HG02938 (cell line): ENCODE results near the gene PHF11.
"Not testable (repeated sequence)": the region's sequence is repeated elsewhere in the genome, so short reads cannot be mapped to it uniquely, and the experiment has no call there.

Experiments
- ATAC-seq: cut with Tn5 transposase; IDR thresholded peaks from one replicate; pipeline ENCODE4 v1.9.1; 2021; ENCODE audit warnings: mild to moderate bottlenecking, moderate library complexity; ENCODE audit not compliant: unreplicated experiment

The PHF11 gene

DNA sequence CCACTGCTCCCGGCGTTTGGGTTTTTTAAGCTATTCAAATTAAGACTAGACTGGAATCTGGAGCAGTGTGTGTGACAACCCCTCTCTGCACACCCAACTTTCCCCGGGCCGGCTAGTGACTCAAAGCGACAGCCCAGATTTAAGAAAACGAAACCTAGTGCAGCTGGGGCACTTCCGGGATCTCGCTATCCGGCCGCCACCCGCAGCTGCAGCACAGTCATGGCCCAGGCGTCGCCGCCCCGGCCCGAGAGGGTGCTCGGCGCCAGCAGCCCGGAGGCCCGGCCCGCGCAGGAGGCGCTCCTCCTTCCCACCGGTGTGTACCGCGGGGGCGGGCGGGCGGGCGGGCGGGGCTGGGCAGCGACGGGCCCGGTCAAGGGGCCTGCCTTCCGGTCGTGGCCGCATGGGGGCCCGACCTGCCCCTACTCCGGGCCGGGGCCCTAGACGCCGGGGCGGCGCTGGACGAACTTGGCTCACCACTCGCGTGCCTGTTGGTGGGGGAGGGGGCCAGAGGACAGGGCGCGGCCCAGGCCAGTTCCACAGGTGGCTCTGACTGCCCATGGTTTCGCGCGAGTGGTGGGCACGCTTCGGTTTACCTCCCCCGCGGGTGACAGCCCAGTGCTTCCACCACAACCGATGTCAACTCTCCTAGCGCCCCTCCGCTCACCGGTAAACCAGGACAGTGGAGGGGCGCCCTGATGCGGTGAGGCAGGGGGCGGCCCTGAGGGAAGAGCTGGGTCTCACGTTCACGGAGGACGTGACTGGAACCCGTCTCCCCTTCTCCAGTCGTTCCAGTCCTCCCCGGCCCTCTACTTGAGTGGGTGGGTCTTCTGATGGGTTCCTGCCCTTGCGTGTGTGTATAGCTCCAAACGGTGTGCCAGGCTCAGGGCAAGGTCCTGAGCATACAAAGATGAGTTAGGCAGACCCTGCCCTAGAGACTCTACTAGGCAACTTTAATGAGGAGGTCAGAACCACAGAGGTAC, at the start of gene PHF11:
TSS of gene PHF11 (plus strand) at position 171 of the 980 bp plus-strand sequence. CDS start at position 220, 49 bp downstream.
- ATAC-seq, result peak; percentile 80

DNA sequence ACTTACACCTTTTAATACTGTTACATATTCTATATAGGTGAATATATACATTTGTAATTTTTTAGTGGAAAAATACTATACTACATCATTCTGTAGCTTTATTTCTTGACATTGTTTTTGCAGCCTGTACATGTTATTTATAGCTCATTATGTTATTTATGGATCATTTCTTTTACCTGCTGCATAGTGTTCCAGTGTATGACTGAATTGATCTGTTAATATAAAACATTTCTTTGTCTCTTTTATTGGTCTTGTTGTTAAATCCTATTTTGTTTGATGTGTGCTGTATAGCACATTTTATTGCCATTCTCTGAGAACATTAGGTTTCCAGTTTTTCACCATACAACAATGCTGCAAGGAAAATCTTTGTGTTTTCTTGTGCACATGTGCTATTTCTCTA, 49.3 kb upstream of the PHF11 start:
- no peak for ATAC-seq

GRCh38 chr13:49448753-49449152, 47.0 kb upstream of the PHF11 start:
- ATAC-seq, result no peak

GRCh38 chr13:49450105-49450819, 45.5 kb upstream of the PHF11 start:
- no peak for ATAC-seq

DNA sequence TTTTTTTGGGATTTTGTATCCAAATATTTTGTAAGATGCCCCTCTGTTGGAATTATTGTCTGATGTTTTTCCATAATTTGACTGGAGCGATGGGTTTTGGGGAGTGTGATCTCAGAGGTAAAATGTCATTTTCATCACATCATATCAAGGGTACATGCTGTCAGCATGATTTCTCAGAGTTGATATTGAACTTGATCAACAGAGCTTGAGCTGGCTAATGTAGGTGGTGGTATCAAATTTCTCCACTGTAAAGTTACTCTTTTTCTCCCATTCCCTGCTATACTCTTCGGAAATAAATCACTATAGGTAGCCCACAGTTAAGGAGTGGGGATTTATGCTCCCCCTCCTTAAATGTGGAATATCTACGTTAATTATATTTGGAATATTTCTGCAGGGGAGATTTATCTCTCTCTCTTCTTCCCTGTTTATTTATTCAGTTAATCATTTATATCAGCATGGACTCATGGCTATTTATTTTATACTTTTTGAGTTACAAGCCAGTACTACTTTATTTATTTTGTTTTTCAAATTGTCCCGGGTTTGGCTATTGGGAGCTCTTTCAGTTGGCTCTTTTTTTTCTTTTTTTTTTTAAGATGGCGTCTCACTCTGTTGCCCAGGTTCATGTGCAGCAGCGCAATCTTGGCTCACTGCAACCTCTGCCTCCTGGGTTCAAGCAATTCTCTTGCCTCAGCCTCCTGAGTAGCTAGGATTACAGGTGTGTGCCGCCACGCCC, 42.9 kb upstream of the PHF11 start:
- ATAC-seq, result no peak

DNA sequence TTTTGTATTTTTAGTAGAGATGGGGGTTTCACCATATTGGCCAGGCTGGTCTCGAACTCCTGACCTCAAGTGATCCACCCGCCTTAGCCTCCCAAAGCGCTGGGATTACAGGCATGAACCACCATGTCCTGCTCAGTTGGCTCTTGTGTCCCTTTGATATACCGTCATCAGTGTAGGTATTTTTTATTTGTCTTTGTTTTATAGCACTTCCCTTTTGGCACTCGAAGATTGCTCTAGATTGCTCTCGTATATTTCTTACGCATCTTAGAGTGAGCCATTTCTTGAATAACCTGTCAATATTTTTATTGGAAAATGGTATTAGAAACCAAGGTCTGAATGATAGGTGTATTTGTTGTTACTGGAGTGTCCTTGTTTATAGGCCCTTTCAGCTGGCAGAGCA, 42.3 kb upstream of the PHF11 start:
- no peak for ATAC-seq

DNA sequence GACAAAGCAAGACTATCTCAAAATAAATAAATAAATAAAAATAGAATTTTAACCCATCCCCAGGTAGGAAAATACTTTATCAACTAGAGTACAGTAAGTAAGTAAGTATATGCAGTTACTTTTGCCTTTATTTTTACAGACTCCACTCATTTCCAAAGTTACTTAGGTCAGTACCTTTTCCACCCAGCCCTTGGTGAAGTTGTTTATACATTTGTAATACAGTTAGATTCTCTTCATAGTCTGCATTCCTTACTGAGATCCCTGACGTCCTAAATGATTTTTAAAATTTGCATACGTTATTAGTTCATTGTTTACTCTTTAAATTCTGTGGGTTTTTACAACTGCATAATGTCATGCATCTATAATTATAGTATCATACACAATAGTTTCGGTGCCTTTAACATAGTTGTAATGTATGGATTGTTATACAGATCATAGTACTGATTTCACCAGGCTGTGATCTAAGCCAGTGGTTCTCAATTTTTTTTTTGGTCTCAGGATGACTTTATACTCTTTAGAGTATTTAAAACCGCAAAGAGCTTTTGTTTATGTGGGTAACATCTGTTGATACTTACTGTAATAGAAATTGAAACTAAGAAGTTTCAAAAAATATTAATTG, 41.3 kb upstream of the PHF11 start:
- ATAC-seq, result peak; percentile 95

DNA sequence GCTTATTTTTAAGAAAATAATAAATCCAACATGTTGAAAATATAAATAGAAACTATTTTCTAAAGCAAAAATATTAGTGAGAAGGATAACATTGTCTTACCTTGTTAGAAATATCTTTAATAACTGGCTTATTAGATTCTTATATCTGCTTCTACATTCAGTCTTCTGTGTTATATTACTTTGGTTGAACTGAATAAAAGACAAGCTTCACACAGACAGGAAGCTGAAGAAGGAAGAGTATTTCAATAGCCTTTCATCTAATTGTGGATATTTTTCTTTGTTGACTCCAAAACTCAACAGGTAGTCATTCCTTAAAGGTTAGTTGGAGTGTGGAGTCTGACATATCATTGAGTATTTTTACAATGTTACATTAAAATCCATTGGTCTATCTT, 40.8 kb upstream of the PHF11 start:
- no peak for ATAC-seq

DNA sequence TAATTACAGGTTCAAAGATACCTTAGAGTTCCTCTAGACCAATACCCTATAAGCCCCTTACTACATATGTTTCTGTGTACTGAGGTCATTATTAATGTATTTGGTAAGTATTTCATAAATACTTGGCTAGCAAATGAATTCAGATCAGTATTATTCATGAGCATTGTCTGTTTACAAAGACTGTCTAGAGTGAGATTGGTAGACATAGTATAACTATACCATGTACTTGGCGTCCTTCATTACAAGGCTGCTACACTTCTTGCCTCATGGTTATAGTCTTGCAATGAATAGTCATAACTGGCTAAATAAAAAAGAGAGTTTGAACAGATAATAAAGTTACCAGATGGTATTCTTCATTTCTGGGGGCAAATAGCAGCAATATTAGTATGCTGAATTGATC, 39.6 kb upstream of the PHF11 start:
- ATAC-seq, result no peak

DNA sequence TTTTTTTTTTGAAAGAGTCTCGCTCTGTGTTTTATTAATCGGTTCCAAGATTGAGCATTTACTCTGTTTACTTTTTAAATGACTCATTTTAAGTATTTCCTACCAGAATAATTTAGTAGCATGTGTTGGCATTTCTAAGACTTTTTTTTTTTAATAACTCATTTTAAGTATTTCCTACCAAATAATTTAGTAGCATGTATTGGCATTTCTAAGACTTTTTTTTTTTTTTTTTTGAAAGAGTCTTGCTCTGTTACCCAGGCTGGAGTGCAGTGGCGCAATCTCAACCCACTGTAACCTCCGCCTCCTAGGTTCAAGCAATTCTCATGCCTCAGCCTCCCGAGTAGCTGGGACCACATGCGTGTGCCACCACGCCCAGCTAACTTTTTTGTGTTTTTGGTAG, 38.5 kb upstream of the PHF11 start:
- no peak for ATAC-seq

DNA sequence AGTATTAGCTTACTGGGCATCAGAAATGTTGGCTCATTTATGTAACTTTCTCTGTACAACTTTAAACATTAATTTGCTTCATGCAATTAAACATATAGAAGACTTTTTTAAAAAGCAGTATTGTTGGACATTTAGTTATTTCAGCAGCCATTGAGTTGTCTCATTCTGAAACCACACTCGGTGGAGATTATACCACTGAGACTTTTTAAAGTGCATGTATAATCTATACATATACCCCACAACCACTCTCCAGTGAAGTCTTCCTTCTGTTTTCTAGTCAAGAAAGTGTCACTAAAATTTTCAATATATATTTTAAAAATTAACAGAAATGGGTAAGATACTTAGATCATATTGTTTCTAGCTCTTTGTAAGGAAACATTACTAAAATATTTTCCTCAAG, 36.2 kb upstream of the PHF11 start:
- ATAC-seq, result peak; percentile 55

- no peak for ATAC-seq
Measured at GRCh38 chr13:49464085-49464484, 31.7 kb upstream of the PHF11 start.

- ATAC-seq, result no peak
Measured at GRCh38 chr13:49464621-49465325, 31.0 kb upstream of the PHF11 start.

DNA sequence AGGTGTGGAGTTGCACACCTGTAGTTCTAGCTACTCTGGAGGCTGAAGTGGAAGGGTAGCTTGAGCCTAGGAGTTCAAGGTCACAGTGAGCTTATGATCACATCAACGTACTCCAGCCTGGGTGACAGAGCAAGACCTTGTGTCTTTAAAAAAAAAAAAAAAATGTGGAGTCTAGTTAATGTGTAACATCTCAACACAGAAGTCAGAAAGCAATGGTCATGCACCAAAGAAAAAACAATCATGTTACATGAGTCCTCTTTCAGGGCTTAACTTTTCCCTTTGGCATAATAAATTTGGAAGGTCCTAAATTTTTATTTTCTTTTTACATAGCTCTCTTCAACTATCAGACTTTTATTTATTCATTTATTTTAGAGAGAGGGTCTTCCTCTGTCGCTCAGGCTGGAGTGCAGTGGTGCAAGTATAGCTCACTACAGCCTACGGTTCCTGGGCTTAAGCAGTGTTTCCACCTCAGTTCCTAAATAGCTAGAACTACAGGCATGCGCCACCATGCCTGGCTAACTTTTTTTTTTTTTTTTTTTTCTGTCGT, 29.4 kb upstream of the PHF11 start:
- no peak for ATAC-seq

- no peak for ATAC-seq
Measured at GRCh38 chr13:49472186-49472585, 23.6 kb upstream of the PHF11 start.

GRCh38 chr13:49476529-49476928, 19.2 kb upstream of the PHF11 start:
- ATAC-seq, result no peak

DNA sequence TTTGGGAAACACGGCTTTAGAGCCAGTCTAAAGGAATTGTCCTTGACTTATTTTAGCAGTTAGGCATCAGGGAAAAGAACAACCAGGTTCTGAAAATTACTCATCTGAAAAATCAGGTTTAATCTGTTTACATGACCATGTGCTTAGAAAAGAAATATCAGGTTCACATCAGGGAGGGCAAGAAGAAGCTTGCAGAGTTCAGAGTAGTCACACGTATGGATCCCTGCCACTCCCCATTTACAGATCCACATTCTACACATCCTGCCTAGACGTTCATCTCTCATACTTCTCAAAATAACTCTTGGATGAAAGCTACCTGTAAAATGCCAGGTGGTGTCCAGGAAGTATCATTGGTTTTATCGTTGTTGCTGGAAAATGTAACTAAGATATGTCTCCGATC, 14.0 kb upstream of the PHF11 start:
- ATAC-seq, result no peak

GRCh38 chr13:49488563-49488962, 7.2 kb upstream of the PHF11 start:
- ATAC-seq, result no peak

DNA sequence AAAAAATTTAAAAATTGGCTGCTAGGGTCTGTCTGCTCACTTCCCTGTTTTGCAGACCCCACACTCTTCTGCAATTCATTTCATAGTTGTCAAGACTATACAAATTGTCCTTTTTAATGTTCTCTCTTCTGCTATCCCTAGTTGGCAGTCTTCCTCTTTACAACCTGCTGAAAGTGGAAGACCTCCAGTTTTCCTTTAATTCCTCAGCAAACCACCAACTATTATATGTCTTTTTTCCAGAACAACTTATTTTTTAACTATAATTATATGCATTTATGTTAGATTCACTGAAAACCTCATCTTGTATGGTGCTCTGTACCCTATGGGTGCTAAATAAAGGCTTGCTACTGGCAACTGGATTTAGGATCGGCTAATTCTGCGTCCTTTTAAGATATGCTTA, 1.1 kb upstream of the PHF11 start:
- ATAC-seq, result no peak

- ATAC-seq, result not testable (repeated sequence)
Measured at GRCh38 chr13:49496837-49497236, 1.1 kb downstream of the PHF11 start.
